Right lobe of liver (tissue), 6 donors: Measurements from ENCODE around the gene FAM111B. TPM values are rescaled to one million over a fixed set of nuclear protein-coding genes. Genes with fewer than 3 reads are reported as not detected.

Experiments used
- ATAC-seq, 4 donors: fragments of 200-7000 bp; cut with Tn5 transposase; one replicate each; pipeline ENCODE4 v1.9.1; 2020; ENCODE audit warnings: mild to moderate bottlenecking in 4 of 4, moderate library complexity in 4 of 4
- DNase-seq, 3 donors: peaks; one replicate each; pipeline ENCODE4 v3.0.0-alpha.2; 2020
- H3K27ac ChIP-seq, 3 donors: fragments of 200-600 bp; one replicate each; pipeline ENCODE4 v1.8.0; 2022
- H3K27me3 ChIP-seq, 2 donors: fragments of 200-600 bp; one replicate each; pipeline ENCODE4 v1.8.0; 2022
- H3K36me3 ChIP-seq, 4 donors: fragments of 200-600 bp; sonication (generic) in 1 of 4; one replicate each; pipeline versions ENCODE4 v1.5.1 to v1.8.0; 2017 to 2022; ENCODE audit warnings: control low read depth in 1 of 4
- H3K4me1 ChIP-seq, 4 donors: fragments of 200-600 bp; sonication (generic) in 1 of 4; one replicate each; pipeline versions ENCODE4 v1.5.1 to v1.8.0; 2017 to 2022; ENCODE audit warnings: control low read depth in 1 of 4
- H3K4me3 ChIP-seq, 3 donors: fragments of 200-600 bp; one replicate each; pipeline ENCODE4 v1.8.0; 2022
- H3K9me3 ChIP-seq, 4 donors: fragments of 200-600 bp; sonication (generic) in 1 of 4; one replicate each; pipeline versions ENCODE4 v1.5.1 to v1.8.0; 2017 to 2022; ENCODE audit warnings: control low read depth in 1 of 4
- CTCF ChIP-seq, 4 donors: fragments of 200-600 bp in 3 of 4; fragments of 450-650 bp in 1 of 4; IDR thresholded peaks; one replicate each; pipeline versions ENCODE4 v1.5.1 to v1.8.0; 2016 to 2022; ENCODE audit warnings: antibody characterized with exemption in 4 of 4, mild to moderate bottlenecking in 2 of 4
- POLR2A ChIP-seq: fragments of 450-650 bp; IDR thresholded peaks from one replicate; pipeline ENCODE4 v1.6.1; 2017; ENCODE audit warnings: antibody characterized with exemption, mild to moderate bottlenecking
- WGBS: methylation state at CpG from one replicate; pipeline ENCODE4 v1.1.6; 2018; ENCODE audit warnings: low coverage, low lambda C conversion rate; ENCODE audit not compliant: insufficient coverage; ENCODE audit errors: missing lambda C conversion rate; 5-methylcytosine and 5-hydroxymethylcytosine counted together
- intact Hi-C, 2 donors: fragments of 100-400 bp; cut with DNase I; formaldehyde crosslinking; loops; one replicate each; pipeline versions ENCODE4 v1.11.2 to v1.14.1; 2022
- total RNA-seq, 6 experiments: library from RNA; depleted of rRNA in 2 of 6; stranded (reverse); fragments of >200 nt in 2 of 6; fragmentation: NEBNext Ultra II Directional in 3 of 6; extraction: Animal tissue kit (Norgen Biotek cat#: 25700) in 3 of 6; gene quantifications; one replicate each; pipeline versions ENCODE4 v1.1.0 to v1.2.4, GENCODE V29; 2016 to 2023
- donor health status: DM: no; HTN: yes; CAD: no.
- donor health status: DM: no; HTN: no; CAD: no.
- donor health status: DM: no; HTN: no; CAD: no.
- donor health status: DM: no; HTN: yes; CAD: no.
- donor health status: DM: no; HTN: yes; CAD: no.

FAM111B gene
- total RNA-seq, 6 experiments from 2014 or later, result 0.15 to 9.6 (median 1.1) TPM

- TF ChIP-seq POLR2A (no peak), CTCF (IDR thresholded peaks at IDR 0.05) (no peak)
- peak overlapping the region; percentile 71 to 83 (median 80) for H3K4me3 ChIP-seq
- DNase-seq, result no peak
- intact Hi-C loops, result no loop called here
- H3K9me3 ChIP-seq, result no peaks in the 10 kb centered on the region
- H3K27ac ChIP-seq, result peak overlapping the region; percentile 88 to 99 (median 97)
- H3K4me1 ChIP-seq, result peaks cover 0 to 25% (median 9%) of the 10 kb centered on the region in 4 donors
- 3% methylated on average over 3 of the region's 3 CpGs for WGBS
- no peaks in the 10 kb centered on the region for H3K27me3 ChIP-seq
- no peaks in the 10 kb centered on the region for H3K36me3 ChIP-seq
- no peak for ATAC-seq
Measured at GRCh38 chr11:59141673-59142460, 34.8 kb downstream of the FAM111B start.

- DNase-seq (peak; percentile 92 to 94 (median 93)), ATAC-seq (peak; percentile 92 to 97 (median 94))
- intact Hi-C loops, result no loop called here
- H3K27me3 ChIP-seq, result no peaks in the 10 kb centered on the region
- H3K36me3 ChIP-seq, result no peaks in the 10 kb centered on the region
- WGBS, result under 1% methylated on average over 39 of the region's 50 CpGs
- H3K4me3 ChIP-seq, result peak within 1 kb of the TSS; percentile 71 to 83 (median 80)
- H3K9me3 ChIP-seq, result no peaks in the 10 kb centered on the region
- H3K27ac ChIP-seq, result peak within 1 kb of the TSS; percentile 88 to 99 (median 97)
- peaks cover 0 to 25% (median 9%) of the 10 kb centered on the region in 4 donors for H3K4me1 ChIP-seq
- TF ChIP-seq CTCF (IDR thresholded peaks at IDR 0.05), result peak in 2 of 4 donors; percentile 11 to 12
- peak; percentile 53 for TF ChIP-seq POLR2A
Measured at GRCh38 chr11:59142530-59143507, 35.8 kb downstream of the FAM111B start, which contains the start of gene FAM111A. Gene FAM111A (plus strand): TSS chr11:59142856. CDS start chr11:59148873, 6,017 bp downstream.

GRCh38 chr11:59144096-59144495 lies 37.1 kb downstream of the FAM111B start:
- H3K4me3 ChIP-seq, result peak overlapping the region; percentile 35 to 60 (median 53)
- ATAC-seq, result no peak
- no peak for TF ChIP-seq CTCF (IDR thresholded peaks at IDR 0.05)
- no peak for TF ChIP-seq POLR2A
- no peaks in the 10 kb centered on the region for H3K27me3 ChIP-seq
- peak overlapping the region; percentile 88 to 99 (median 97) for H3K27ac ChIP-seq
- 69% methylated on average over 1 of the region's 1 CpG for WGBS
- intact Hi-C loops, result no loop called here
- no peaks in the 10 kb centered on the region for H3K9me3 ChIP-seq
- H3K36me3 ChIP-seq, result peaks cover 0 to 1% (median 0%) of the 10 kb centered on the region in 4 donors
- DNase-seq, result no peak
- peaks cover 0 to 25% (median 9%) of the 10 kb centered on the region in 4 donors for H3K4me1 ChIP-seq

DNA sequence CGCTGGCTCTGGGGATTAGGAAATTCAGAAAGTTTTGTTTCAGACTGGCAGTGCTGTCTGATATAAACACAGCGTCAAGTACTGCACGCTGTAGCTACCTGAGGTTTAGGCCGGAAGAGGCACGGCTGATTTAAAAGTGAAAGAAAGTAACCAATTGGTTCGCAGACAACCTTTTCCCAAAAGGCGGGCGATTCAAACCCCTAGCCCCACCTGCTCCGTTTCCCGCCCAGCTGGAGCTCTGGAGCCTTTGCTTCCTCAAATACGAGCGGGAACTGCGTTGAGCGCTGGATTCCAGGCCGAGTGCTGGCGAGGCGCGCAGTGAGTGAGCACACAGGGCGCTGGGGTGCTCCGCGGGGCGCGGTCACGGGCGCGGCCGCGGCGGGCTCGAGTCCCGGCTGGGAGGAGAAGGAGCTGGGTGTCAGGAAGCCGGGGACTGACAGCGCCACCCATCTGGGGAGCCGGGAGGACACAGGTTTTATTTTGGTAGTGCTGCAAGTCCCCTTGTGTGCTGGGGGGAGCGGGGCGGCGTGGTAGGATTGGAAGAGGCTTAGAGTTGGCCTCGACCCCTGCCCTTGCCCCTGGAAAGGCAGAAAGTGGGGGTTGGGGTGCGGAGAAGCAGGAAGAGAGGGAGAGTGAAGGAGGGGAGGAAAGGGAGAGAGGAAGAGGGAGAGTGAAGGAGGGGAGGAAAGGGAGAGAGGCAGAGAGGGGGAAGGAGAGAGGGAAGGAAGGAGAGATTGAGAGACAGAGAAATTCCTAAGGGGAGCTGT lies 37.7 kb downstream of the FAM111B start:
- Histone ChIP-seq H3K4me1 (peaks cover 0 to 25% (median 9%) of the 10 kb centered on the region in 4 donors), H3K27me3 (no peaks in the 10 kb centered on the region), H3K9me3 (no peaks in the 10 kb centered on the region), H3K4me3 (peak overlapping the region; percentile 35 to 60 (median 53)), H3K36me3 (peaks cover 0 to 1% (median 0%) of the 10 kb centered on the region in 4 donors), H3K27ac (peak overlapping the region; percentile 88 to 99 (median 97))
- intact Hi-C loops, result no loop called here
- TF ChIP-seq POLR2A (no peak), CTCF (IDR thresholded peaks at IDR 0.05) (peak in 1 of 4 donors; percentile 4)
- ATAC-seq (peak; percentile 71 to 72 (median 72)), DNase-seq (peak; percentile 75 to 80 (median 77))
- 3% methylated on average over 33 of the region's 39 CpGs for WGBS
